Hindlimb muscle (tissue), 1 donor: Measurements from ENCODE around the gene RSRC1. TPM values are rescaled to one million over a fixed set of nuclear protein-coding genes. Genes with fewer than 3 reads are reported as not detected.
"Not testable (repeated sequence)": the region's sequence is repeated elsewhere in the genome, so short reads cannot be mapped to it uniquely, and the experiment has no call there.

ENCODE experiments used
- DNase-seq: peaks from one replicate; pipeline ENCODE4 v3.0.0-alpha.2; 2013
- polyA plus RNA-seq: library from polyadenylated mRNA; unstranded; fragments of 120-200 nt; gene quantifications from one replicate; pipeline ENCODE4 v1.2.1, GENCODE V29; 2013; ENCODE audit not compliant: insufficient read length

Gene RSRC1
- polyA plus RNA-seq, 1 donor = 19.9 TPM

- no peak for DNase-seq
Measured at GRCh38 chr3:158233791-158234190, 123.9 kb downstream of the RSRC1 start.

- DNase-seq = no peak
Measured at GRCh38 chr3:158244274-158244673, 134.4 kb downstream of the RSRC1 start.

- no peak for DNase-seq
Measured at GRCh38 chr3:158247288-158247687, 137.4 kb downstream of the RSRC1 start.

GRCh38 chr3:158248261-158248660, 138.4 kb downstream of the RSRC1 start:
- DNase-seq = no peak

GRCh38 chr3:158249183-158249582, 139.3 kb downstream of the RSRC1 start:
- DNase-seq = no peak

- no peak for DNase-seq
Measured at GRCh38 chr3:158258619-158259018, 148.7 kb downstream of the RSRC1 start.

GRCh38 chr3:158260392-158260791, 150.5 kb downstream of the RSRC1 start:
- no peak for DNase-seq

- no peak for DNase-seq
Measured at GRCh38 chr3:158261371-158261991, 151.6 kb downstream of the RSRC1 start.

GRCh38 chr3:158264894-158265293, 155.0 kb downstream of the RSRC1 start:
- no peak for DNase-seq

- no peak for DNase-seq
Measured at GRCh38 chr3:158267015-158267414, 157.1 kb downstream of the RSRC1 start.

GRCh38 chr3:158269942-158270341, 160.1 kb downstream of the RSRC1 start:
- DNase-seq = no peak

- DNase-seq = no peak
Measured at GRCh38 chr3:158272081-158272480, 162.2 kb downstream of the RSRC1 start.

GRCh38 chr3:158273656-158274055, 163.8 kb downstream of the RSRC1 start:
- no peak for DNase-seq

- no peak for DNase-seq
Measured at GRCh38 chr3:158278187-158278586, 168.3 kb downstream of the RSRC1 start.

GRCh38 chr3:158279609-158280008, 169.7 kb downstream of the RSRC1 start:
- DNase-seq = no peak

- DNase-seq = no peak
Measured at GRCh38 chr3:158295771-158296170, 185.9 kb downstream of the RSRC1 start.

- DNase-seq = no peak
Measured at GRCh38 chr3:158297940-158298339, 188.1 kb downstream of the RSRC1 start.

GRCh38 chr3:158308236-158308928, 198.5 kb downstream of the RSRC1 start:
- no peak for DNase-seq

- no peak for DNase-seq
Measured at GRCh38 chr3:158312560-158313141, 202.8 kb downstream of the RSRC1 start.

GRCh38 chr3:158313338-158313927, 203.5 kb downstream of the RSRC1 start:
- peak; percentile 9 for DNase-seq

GRCh38 chr3:158314426-158315357, 204.8 kb downstream of the RSRC1 start:
- no peak for DNase-seq

- DNase-seq = not testable (repeated sequence)
Measured at GRCh38 chr3:158329696-158330441, 220.0 kb downstream of the RSRC1 start.
